K562 (cell line): Measurements from ENCODE around the gene PCBD2. TPM values are rescaled to one million over a fixed set of nuclear protein-coding genes. Genes with fewer than 3 reads are reported as not detected.
A peak's percentile ranks its signal among the peaks of the same experiment; 100 is the strongest.

ENCODE experiments used
- ATAC-seq: fragments of 200-7000 bp; cut with Tn5 transposase; 3 replicates; pipeline ENCODE4 v1.9.1; 2020; ENCODE audit warnings: moderate library complexity
- BruUV-seq: library from RNA; stranded (reverse); fragments of 400-500 nt; replicated peaks from 2 replicates; lab custom pipeline; 2021; lab: Mats Ljungman, UMichigan
- CTCF ChIA-PET: fragments of 300-600 bp; formaldehyde crosslinking; extraction: SDS; loops from one replicate; lab custom pipeline; 2021; ENCODE audit warnings: low intra/inter-chr PET ratio; lab: Yijun Ruan, JAX
- POLR2A ChIA-PET: fragments of 300-600, 350-650 bp; sonication (Branson Sonifier 250); formaldehyde crosslinking; extraction: SDS; loops from one replicate; lab custom pipeline; 2021; ENCODE audit warnings: antibody characterized with exemption, inconsistent platforms; lab: Yijun Ruan, JAX
- DNase-seq, 4 experiments: peaks; one replicate each; pipeline versions ENCODE4 v3.0.0 to v3.0.0-alpha.2; 2011 to 2018; ENCODE audit warnings: low spot score in 3 of 4, mixed read lengths in 3 of 4; ENCODE audit errors: extremely low read depth in 1 of 4
- FAIRE-seq: peaks from 2 replicates; lab custom pipeline; 2011; peaks lifted over from hg19 to GRCh38; lab: Jason Lieb, UNC
- H2AFZ ChIP-seq: 2 replicates; pipeline ENCODE4 v1.6.0; 2011; ENCODE audit warnings: low read depth, low read length, control low read depth, inconsistent platforms
- H3K27ac ChIP-seq: fragments of 200-600 bp; 3 replicates; pipeline ENCODE4 v1.8.0; 2011; ENCODE audit warnings: low read depth, mild to moderate bottlenecking, control low read depth, inconsistent platforms, low read length, moderate library complexity, mixed read lengths; ENCODE audit errors: extremely low read depth
- H3K27me3 ChIP-seq, 2 experiments: fragments of 300-600 bp in 1 of 2; 2 replicates in 1 of 2; 3 replicates in 1 of 2; pipeline versions ENCODE4 v1.6.0 to v1.8.0; 2011; ENCODE audit warnings: inconsistent platforms in 2 of 2, low read length in 2 of 2, mild to moderate bottlenecking in 1 of 2, mixed read lengths in 1 of 2, moderate library complexity in 1 of 2; ENCODE audit not compliant: control insufficient read depth in 2 of 2, insufficient read depth in 2 of 2
- H3K36me3 ChIP-seq: fragments of 300-600 bp; 3 replicates; pipeline ENCODE4 v1.8.0; 2011; ENCODE audit warnings: mild to moderate bottlenecking, low read length, inconsistent platforms; ENCODE audit not compliant: control insufficient read depth, insufficient read depth
- H3K4me1 ChIP-seq, 2 experiments: fragments of 200-600 bp in 1 of 2; replicated peaks in 1 of 2; 2 replicates in 1 of 2; 3 replicates in 1 of 2; pipeline versions ENCODE4 v1.5.1 to v1.8.0; 2011; ENCODE audit warnings: inconsistent platforms in 2 of 2, low read length in 2 of 2, mild to moderate bottlenecking in 1 of 2, mixed read lengths in 1 of 2, moderate library complexity in 1 of 2; ENCODE audit not compliant: control insufficient read depth in 2 of 2, insufficient read depth in 2 of 2
- H3K4me2 ChIP-seq: 2 replicates; pipeline ENCODE4 v1.6.1; 2011; ENCODE audit warnings: low read length, control low read depth, inconsistent platforms, mixed read lengths; ENCODE audit not compliant: insufficient read depth
- H3K4me3 ChIP-seq: fragments of 200-600 bp; sonication (generic), shearing (Covaris generic); 2 replicates; pipeline ENCODE4 v1.5.1; 2016; ENCODE audit warnings: control low read depth, inconsistent platforms
- H3K79me2 ChIP-seq: fragments of 200-600 bp; 3 replicates; pipeline ENCODE4 v1.8.0; 2011; ENCODE audit warnings: low read length, inconsistent platforms; ENCODE audit not compliant: control insufficient read depth, insufficient read depth
- H3K9ac ChIP-seq, 2 experiments: 2 replicates each; pipeline versions ENCODE4 v1.6.0 to v1.6.1; 2011; ENCODE audit warnings: low read depth in 2 of 2, low read length in 2 of 2, control low read depth in 1 of 2, inconsistent platforms in 1 of 2, mild to moderate bottlenecking in 1 of 2, mixed read lengths in 1 of 2; ENCODE audit not compliant: insufficient read depth in 1 of 2
- H3K9me1 ChIP-seq: one replicate; pipeline ENCODE4 v1.6.0; 2011; ENCODE audit warnings: inconsistent platforms, mild to moderate bottlenecking, low read length, moderate library complexity; ENCODE audit not compliant: control insufficient read depth, insufficient read depth
- H3K9me3 ChIP-seq: replicated peaks from 2 replicates; pipeline ENCODE4 v1.5.1; 2011; ENCODE audit warnings: low read depth, low read length, inconsistent platforms; ENCODE audit not compliant: control insufficient read depth, insufficient read depth
- H4K20me1 ChIP-seq: replicated peaks from 2 replicates; pipeline ENCODE4 v1.6.1; 2011; ENCODE audit warnings: low read length, inconsistent platforms, mixed read lengths; ENCODE audit not compliant: control insufficient read depth, insufficient read depth
- C11orf30 ChIP-seq: fragments of 450-650 bp; IDR thresholded peaks from 2 replicates; pipeline ENCODE4 v1.6.1; 2016; ENCODE audit warnings: low read depth, mild to moderate bottlenecking
- ETS2 ChIP-seq: IDR thresholded peaks from 2 replicates; pipeline ENCODE4 v1.6.1; 2016; ENCODE audit warnings: borderline replicate concordance, missing genetic modification characterization, mild to moderate bottlenecking, moderate library complexity, missing compliant biosample characterization; ENCODE audit not compliant: poor library complexity, severe bottlenecking
- ZNF316 ChIP-seq: fragments of 450-650 bp; IDR thresholded peaks from 2 replicates; pipeline ENCODE4 v1.6.1; 2016
- ZNF780A ChIP-seq: fragments of 250-450 bp; sonication (Bioruptor Pico); IDR thresholded peaks from 2 replicates; pipeline ENCODE4 v1.5.0; 2021; ENCODE audit warnings: mild to moderate bottlenecking
- WGBS: fragments of 100-300 bp; shearing (Covaris generic); methylation state at CpG from one replicate; pipeline ENCODE4 v1.1.6; 2016; ENCODE audit warnings: low coverage, mixed read lengths; ENCODE audit not compliant: insufficient coverage; ENCODE audit errors: missing lambda C conversion rate; 5-methylcytosine and 5-hydroxymethylcytosine counted together
- in situ Hi-C: fragments of 300-500 bp; cut with MboI; formaldehyde crosslinking; loops from 4 replicates; pipeline ENCODE4 v1.15.0; 2018; ENCODE audit warnings: inconsistent platforms, mixed read lengths
- intact Hi-C: fragments of 100-400 bp; cut with micrococcal nuclease; formaldehyde crosslinking; loops from 2 replicates; pipeline ENCODE4 v1.14.2; 2022
- polyA plus RNA-seq, 8 experiments: library from polyadenylated mRNA; depleted of rRNA in 4 of 8; stranded (reverse) in 5 of 8; unstranded in 3 of 8; fragments of >200 nt; fragmentation: Nextera tagmentation in 2 of 8; fragmentation: Illumina TruSeq in 1 of 8; extraction: Ambion mirVana in 2 of 8; extraction: Trizol in 1 of 8; gene quantifications; 2 replicates each; pipeline versions ENCODE4 v1.2.1 to v1.2.3, GENCODE V29; 2011 to 2014; ENCODE audit warnings: inconsistent platforms in 1 of 8, missing spikeins in 1 of 8
- total RNA-seq, 7 experiments: library from RNA; depleted of rRNA in 6 of 7; stranded (reverse); fragments of >200 nt in 6 of 7; fragmentation: Illumina TruSeq in 2 of 7; extraction: Trizol in 2 of 7; gene quantifications; 2 replicates each; pipeline versions ENCODE4 v1.2.1 to v1.2.3, GENCODE V29; 2011 to 2021; ENCODE audit warnings: low replicate concordance in 1 of 7

The PCBD2 gene
- total and polyA plus RNA-seq, 9 of the 15 experiments (the other 6 are each of a cell fraction or from before 2014, with no cell fraction given): 5.2 to 13.8 (median 7.8) TPM

DNA sequence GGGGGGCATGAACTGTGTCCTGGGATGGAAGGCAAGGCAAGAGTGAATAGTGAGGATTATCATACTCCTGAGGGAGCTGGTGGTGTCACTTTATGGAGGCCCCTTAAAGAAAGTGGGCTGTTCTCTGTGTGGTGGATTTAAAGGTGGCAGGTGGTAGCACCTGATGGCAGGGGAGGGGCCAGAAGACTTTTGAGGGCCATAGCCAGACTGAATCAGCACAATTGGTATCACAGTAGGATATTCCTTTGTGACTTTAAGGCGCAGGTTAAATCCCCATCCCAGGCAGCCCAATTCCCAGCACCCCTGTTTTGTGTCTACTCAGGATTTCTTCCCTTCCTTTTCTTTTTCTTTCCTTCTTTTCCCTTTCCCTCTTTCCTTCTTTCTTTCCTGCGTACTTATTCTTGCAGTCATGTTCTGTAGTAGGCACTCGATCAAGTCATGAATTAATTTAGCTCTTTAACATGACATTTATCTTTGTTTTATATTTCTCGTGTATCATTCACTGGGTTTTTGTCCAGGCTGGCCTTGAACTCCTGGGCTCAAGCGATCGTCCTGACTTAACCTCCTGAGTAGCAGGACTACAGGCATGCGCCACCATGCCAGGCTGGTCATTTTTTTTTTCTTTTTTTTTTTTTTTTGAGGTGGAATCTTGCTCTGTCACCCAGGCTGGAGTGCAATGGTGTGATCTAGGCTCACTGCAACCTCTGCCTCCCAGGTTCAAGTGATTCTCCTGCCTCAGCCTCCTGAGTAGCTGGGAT is 11.0 kb upstream of the PCBD2 start:
- ATAC-seq (no peak), FAIRE-seq (no peak), DNase-seq (no peak)
- TF ChIP-seq ETS2 (no peak), C11orf30 (peak; percentile 21; the same call in 1 of the 2 replicates), ZNF780A (CRISPR knock-in tag) (no peak), ZNF316 (peak; percentile 41; the same call in 1 of the 2 replicates)
- no peaks in the 10 kb centered on the region for H4K20me1 ChIP-seq
- H3K9me1 ChIP-seq: no peaks in the 10 kb centered on the region
- in situ Hi-C loops (no loop called here), intact Hi-C loops (no loop called here)
- H3K36me3 ChIP-seq: no peaks in the 10 kb centered on the region
- H3K27ac ChIP-seq: no peak overlapping the region
- POLR2A ChIA-PET: interaction anchor here (0.6 to 1.6 kb wide), 3 partner anchors 8 to 53 kb away, joined by 3 to 7 read pairs (median 4); partner anchors contain the start of gene PCBD2
- CTCF ChIA-PET: no interaction called here
- no peak overlapping the region for H3K4me3 ChIP-seq
- no peaks in the 10 kb centered on the region for H3K79me2 ChIP-seq
- H2AFZ ChIP-seq: no peak overlapping the region
- H3K4me2 ChIP-seq: no peak overlapping the region
- WGBS: 65% methylated on average over 7 of the region's 7 CpGs
- no TSS peak for BruUV-seq
- H3K4me1 ChIP-seq: no peaks in the 10 kb centered on the region
- H3K9me3 ChIP-seq: no peaks in the 10 kb centered on the region
- H3K27me3 ChIP-seq: no peaks in the 10 kb centered on the region; a peak in 1 of 5 replicates
- H3K9ac ChIP-seq: no peak overlapping the region
